NB4 (cell line): ENCODE data around the gene CEP170.
"Not testable (repeated sequence)": the region's sequence is repeated elsewhere in the genome, so short reads cannot be mapped to it uniquely, and the experiment has no call there.

Experiments
- CTCF ChIP-seq: IDR thresholded peaks from one replicate; pipeline ENCODE4 v1.5.1; 2012; ENCODE audit warnings: low read depth, low read length
- MYC ChIP-seq: IDR thresholded peaks from 2 replicates; pipeline ENCODE4 v1.6.1; 2011; ENCODE audit warnings: low read depth, low read length
- POLR2A ChIP-seq: IDR thresholded peaks from 2 replicates; pipeline ENCODE4 v1.6.1; 2011; ENCODE audit warnings: mild to moderate bottlenecking; ENCODE audit not compliant: insufficient read length; ENCODE audit errors: extremely low read depth
- TF ChIP-seq, protein P1 (sequence below): IDR thresholded peaks from 2 replicates; pipeline ENCODE4 v1.6.1; 2011; ENCODE audit warnings: low read depth, low read length

GRCh38 chr1:243107171-243107570 lies 147.9 kb downstream of the CEP170 start:
- TF ChIP-seq CTCF, POLR2A, MYC: not testable (repeated sequence)
- TF ChIP-seq, protein P1, sequence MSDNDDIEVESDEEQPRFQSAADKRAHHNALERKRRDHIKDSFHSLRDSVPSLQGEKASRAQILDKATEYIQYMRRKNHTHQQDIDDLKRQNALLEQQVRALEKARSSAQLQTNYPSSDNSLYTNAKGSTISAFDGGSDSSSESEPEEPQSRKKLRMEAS = not testable (repeated sequence)
